Measurements from ENCODE around the gene MAP3K4.

The MAP3K4 gene

DNA sequence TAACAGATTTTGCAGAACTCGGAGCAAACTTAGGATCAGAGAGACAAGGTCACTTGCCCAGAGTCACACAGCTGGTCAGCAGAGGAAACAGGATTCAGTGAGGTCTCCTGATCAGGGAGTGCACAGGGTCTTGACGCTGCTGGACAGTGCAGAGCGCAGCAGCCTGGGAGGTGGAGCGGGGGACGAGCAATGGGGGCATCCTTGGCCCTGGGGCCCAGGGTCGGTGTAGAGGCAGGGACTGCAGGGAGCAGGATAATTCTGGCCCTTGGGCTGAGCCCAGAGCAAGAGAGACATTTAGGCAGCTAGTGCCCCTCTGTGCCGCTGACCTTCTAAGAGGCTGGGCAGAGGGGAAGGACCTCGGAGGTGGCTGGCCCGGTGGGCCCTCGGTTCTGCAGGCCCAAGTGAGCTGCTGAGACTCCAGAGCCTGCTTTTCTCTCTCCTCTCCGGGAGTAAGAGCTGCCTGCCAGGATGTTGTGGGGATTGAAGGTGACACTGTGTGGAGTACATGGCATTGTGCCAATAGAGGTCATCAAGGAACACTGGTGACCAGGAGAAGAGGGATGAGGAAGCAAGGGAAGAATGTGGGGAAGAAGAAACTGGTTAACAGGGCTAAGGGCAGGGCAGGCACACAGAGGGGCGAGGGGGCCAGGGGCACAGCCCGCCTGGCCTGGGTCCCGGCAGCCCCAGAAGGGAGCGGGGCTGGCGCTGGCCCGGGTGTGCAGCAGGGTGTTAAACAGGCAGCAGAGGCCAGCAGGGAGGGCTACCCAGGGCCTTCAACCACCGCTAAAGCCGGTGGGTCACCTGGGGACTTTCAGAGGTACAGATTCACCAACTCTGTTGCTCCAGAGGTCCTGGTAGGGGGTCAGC is 160.3 kb downstream of the MAP3K4 start:
- no peak for DNase-seq

DNA sequence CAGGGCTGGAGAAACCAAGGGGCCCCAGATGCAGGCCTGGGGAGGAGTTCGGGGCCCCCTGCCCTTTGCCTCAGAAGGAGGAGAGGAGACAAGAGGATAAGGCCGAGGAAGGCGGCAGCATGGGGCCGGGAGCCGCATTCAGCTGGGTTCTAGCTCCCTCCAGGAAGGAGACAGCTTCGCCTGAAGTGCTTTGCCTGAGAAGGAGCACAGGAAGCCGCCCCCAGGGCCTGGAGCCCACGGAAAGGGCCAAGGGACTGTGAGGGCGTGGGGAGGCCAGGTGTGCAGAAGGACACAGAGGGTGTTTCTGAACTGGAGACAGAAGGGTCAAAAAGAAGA is 160.9 kb downstream of the MAP3K4 start:
- no peak for DNase-seq

DNA sequence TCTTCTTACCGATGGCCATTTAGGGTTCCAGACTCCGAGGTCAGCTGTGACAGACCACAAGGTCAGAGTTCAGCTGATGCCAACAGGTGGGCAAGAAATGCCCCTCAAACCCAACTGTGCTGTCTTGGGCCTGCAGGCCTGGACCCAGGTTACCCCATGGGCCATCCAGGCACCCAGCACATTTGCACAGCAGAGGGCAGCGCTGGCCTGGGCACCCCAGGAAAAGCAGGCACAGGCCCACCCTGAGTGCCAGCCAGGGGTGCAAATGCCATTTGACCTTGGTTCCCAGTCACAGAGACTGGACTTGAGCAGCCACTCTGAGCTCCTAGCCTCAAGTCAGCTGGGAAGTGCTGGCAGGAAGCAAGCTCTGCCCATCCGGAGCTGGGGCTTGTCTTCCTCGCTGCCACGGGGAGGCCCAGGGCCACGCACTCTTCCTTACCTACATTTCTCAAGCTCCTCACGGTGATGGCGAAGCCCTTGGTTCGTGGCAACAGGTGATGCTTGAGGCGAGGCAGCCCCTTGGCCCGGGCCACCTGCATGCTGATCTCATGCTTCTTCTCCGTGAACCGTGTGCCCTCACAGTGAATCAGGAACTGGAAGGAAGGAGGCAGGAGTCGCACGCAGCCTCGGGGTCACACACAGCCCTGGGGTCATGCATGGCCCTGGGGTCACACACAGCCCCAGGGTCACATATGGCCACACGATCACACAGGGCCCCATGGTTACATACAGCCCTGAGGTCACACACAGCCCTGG is 161.5 kb downstream of the MAP3K4 start:
- no peak for DNase-seq

DNA sequence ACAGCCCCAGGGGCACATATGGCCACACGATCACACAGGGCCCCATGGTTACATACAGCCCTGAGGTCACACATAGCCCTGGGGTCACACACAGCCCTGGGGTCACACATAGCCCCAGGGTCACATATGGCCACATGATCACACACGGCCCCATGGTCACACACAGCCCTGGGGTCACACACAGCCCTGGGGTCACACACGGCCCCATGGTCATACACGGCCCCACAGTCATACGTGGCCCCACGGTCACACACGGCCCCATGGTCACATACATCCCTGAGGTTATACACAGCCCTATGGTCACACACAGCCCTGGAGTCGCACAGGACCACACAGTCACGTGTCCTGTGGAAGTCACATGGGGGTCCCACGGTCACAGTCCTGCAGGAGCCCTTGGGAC is 162.2 kb downstream of the MAP3K4 start:
- no peak for DNase-seq

DNA sequence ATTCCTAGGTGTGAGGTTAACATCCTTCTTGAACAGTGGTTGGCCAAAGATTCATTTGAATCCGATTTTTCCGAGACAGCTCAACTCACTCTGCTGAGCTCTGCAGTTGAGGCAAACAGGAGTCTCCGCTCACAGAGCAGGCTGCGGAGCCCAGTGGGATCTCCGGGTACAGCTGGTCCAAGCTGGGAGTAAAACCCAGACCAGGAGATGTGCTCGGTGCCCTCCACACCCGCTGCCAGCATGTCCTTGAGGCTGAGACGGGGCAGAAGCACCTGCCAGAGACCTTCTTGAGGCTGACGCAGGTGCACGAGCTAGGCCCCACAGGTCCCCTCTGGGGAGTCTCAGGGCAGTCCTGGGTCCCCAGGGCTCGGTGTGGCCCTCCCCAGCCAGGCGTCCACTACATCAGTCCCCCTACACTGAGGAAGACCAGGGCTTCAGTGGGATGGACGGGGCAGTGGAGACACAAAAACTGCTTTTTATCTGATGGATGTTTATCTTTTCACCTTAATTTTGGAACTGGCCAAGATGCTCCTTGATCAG is 163.3 kb downstream of the MAP3K4 start:
- DNase-seq = no peak

DNA sequence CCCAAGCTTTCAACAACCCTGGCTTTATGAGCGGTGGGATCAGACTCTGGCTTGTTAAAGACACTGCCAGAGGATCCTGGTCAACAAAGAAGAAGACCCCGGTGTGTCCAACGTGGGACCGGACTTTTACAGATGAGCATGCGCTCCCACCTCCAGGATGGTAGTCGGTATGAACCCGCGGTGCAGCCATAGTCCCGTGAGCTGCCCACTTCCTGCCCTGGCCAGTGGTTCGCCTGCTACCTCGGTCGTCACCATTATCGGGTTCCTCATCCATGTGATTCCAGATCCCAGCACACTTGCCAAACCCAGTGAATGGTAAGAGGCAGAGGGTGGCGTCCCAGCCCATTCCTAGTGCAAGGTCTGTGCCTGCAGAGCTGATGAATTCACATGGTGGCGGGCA is 169.6 kb downstream of the MAP3K4 start:
- no peak for DNase-seq

DNA sequence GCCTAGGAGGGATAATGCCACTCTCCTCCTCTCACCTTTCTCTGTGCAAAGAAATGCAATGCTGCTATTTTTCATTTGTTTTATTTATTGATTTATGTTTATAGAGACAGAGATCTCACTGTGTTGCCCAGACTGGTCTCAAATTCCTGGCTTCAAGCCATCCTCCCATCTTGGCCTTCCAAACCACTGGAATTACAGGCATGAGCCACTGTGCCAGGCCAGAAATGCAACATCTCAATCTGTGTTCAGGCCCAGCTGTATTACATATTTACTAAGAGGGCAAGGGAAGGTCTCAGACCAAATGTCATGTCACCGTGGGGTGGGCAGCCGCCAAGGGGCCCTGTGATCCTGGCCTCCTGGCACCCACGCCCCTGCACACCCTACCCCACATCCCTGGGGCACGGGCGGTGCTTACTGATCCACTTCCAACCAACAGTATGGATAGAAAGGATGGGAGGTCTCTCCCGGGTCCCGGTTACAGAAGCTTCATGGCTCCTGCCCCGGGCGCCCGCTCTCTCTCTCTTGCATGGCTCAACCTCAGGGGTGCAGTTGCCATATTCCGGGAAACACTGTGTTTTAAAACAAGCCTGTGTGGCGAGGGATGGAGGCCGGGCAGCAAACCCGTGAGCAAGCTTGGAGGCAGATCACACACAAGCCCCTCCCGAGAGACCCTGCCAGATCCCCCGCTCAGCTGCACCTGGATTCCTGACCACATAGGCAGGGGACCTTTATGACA is 170.5 kb downstream of the MAP3K4 start:
- DNase-seq = no peak

DNA sequence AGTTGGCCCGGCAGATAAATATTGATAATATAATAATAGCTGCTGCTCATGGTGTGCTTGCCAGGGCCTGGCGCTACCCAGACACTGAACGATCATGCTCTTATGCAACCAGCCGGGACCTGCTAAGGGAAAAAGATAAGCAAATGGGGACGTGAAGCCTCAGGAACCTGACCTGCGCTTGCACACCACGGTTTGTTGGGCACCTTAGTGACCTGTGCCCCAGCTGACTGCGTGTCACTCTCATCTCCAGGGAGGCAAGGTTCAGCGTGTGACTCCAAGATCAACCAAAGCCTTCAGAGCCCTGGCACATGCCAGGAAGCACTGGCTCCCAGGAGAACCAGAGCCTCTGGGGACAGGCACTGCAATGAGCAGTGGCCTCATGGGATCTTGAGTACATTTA is 171.2 kb downstream of the MAP3K4 start:
- DNase-seq = no peak

DNA sequence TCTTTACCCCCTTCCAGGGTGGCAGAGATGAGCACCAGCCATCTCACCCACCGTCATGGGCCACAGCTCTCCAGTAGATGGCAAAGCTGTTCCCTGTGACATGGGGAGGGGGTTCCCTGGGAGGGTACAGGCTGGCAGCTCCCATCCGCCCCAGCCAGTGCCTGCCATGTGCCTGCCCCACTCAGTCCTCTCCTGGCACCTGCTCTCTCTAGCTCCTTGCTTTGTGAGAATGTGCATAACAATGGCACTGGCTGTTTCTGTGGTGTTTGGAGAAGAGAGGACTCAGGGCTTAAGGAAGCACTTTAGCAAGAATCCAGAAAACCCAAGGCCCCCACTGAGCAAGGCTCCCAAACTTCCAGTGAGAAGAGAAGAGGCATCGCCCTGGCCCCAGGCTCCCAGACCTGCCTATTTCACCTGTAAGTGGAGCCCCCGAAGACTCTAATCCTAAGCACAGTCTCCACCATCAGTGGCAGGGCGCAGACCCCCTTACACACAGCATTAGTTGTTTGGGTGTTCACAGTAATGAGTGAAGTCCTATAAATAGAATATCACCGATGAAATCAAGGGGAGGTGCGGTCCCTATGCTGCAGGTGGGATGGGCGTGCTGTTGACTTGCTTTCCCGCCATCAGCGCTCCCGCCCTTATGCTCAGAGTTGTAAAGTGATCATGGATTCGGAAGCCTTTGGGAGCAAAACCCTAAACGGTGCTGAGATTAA is 172.1 kb downstream of the MAP3K4 start:
- no peak for DNase-seq

DNA sequence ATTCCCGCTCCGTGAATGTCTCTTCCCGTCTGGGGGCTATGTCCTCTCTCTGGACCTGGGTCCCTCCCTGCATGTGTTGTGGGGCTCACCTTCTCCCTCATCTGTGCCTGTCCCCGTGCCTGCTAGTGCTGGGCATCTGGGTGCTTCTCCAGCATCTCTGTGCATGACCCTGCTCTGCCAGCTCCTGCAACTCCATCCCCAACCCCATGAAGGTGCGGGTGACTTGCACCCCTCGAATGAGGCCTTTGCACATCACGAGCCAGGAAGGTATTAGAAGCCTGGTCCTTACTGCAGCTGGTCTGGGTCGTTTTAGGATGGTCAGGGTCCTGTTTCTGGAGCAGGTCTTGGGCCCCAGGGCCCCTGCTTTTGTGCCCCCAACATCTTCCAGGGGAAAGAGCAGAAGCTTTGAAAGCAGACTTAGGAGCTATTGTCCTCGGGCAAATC is 172.6 kb downstream of the MAP3K4 start:
- no peak for DNase-seq

DNA sequence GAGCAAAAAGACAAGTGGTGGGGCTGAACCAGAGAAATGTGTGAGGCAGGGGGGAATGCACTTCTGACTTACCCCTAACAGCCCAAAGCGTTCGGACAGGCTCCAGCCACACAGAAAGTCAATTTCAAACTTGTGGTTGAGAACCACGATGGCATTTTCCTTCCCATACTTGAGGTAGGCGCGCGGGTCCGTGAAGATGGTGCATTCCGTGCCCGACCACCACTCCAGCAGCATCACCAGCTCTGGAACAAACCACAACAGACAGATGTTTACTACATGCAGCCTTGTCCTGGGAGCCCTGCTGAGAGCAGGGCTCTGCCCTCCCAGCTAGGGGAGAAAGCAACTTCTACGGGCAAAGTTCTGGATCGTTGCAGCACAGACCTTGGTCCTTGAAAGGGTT is 174.6 kb downstream of the MAP3K4 start:
- no peak for DNase-seq

DNA sequence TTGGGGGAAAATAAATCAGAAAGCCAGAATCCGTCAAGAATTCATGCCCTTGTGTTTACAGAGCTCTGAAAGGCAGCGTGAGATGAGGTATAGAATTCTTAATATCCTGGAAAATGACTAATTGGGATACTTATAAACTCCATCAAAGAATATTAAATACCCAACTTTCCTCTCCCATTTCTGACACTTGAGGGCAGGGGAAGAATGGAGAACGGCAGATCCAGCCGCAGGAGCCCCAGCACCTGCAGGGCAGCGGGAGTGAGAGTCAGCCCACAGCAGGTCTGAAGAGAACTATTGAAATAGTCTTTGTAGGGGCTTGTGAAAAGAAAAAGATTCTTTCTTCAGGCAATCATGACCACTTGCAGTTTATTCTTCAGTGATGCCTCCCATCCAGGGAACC is 175.1 kb downstream of the MAP3K4 start:
- no peak for DNase-seq
